GM18502 (cell line): ENCODE measurements around the gene CDKN2B-AS1.

Source experiments
- ATAC-seq: cut with Tn5 transposase; IDR thresholded peaks from one replicate; pipeline ENCODE4 v1.9.1; 2021; ENCODE audit warnings: mild to moderate bottlenecking; ENCODE audit not compliant: unreplicated experiment, poor library complexity

The CDKN2B-AS1 gene

DNA sequence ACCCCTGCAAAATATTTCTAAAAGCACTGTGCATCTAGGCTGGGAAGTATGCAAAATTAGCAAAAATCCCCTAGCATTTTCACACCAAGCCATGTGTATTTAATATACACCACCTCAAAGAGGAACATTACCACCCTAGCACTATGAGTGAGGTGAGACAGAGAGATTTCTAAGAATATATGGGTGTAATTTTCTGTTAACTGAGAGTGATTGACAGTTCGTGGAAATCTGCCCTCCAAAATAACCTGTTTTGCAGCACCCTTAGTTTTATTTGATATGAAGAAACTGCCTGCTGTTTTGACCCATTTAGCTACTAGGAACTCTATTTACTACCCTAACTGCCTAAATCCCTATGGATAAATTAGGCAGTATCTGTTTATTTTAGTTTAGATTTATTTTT, 78.8 kb downstream of the CDKN2B-AS1 start:
- no peak for ATAC-seq

GRCh38 chr9:22078081-22078480, 83.5 kb downstream of the CDKN2B-AS1 start:
- no peak for ATAC-seq

- ATAC-seq: peak; percentile 87
Measured at GRCh38 chr9:22079873-22080341, 85.3 kb downstream of the CDKN2B-AS1 start.

GRCh38 chr9:22084336-22085035, 89.9 kb downstream of the CDKN2B-AS1 start:
- no peak for ATAC-seq

- ATAC-seq: no peak
Measured at GRCh38 chr9:22088053-22088716, 93.6 kb downstream of the CDKN2B-AS1 start.

DNA sequence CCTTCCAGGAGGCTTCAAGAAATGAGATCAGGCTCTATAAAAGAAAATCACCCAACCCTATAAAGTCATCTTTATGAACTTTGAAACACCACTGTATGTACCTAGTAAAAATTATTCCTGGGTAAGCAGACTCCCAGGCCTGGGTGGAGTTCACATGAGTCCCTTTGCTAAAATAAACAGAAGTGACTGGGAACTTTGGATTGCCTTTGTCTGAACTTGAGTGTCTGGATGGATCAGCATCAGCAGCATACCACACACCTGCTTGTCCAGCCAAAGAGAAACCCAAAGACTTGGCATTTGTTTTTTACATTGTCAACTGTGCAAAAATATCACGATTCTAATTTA, 94.1 kb downstream of the CDKN2B-AS1 start:
- ATAC-seq: no peak

GRCh38 chr9:22097707-22098106, 103.1 kb downstream of the CDKN2B-AS1 start:
- no peak for ATAC-seq

DNA sequence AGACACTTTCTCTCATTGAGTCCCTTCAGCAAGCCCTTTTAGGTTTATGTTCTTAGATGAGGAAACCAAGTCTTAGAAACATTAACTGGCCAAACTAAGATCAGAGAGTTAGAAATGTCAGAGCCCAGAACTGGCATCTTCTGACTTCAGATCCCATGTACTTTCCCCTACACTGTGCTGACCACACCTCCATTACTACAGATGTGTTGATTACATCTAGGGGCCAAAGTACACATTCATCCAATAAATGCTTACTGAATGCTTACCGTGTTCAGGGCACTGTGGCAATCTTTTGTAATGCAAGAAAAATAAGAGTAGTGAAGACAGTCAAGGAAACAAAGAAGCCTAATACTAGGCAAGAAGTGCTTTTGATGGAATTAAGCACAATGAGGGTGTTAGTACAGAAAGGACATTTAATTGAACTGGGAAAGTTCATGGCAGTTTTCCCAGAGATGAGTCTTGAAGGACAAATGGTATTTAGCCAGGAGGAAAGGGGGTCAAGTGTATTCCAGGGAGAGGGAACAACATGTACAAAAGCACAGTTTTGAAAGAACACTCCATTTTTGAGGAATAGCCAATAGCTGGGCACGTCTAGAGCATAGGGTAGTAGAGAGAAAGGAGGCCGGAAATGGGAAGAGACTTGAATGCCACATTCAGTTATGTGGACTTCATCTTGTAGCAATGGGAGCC, 104.2 kb downstream of the CDKN2B-AS1 start:
- ATAC-seq: no peak

DNA sequence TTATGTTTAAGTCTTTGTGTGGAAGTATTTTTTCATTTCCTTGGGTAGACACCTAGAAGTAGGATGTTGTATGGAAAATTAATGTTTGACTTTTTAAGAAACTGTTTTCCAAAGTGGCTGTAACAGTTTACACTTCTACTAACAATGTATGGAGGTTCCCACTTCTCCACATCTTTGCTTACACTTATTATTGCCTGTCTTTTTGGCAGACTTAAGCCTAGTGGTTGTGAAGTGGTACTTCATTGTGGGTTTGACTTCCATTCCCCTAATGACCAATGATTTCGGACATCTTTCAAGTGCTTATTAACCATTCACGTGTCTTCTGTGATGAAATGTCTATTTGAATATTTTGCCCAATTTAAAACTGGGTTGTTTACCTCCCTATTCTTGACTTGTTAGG, 106.0 kb downstream of the CDKN2B-AS1 start:
- no peak for ATAC-seq

DNA sequence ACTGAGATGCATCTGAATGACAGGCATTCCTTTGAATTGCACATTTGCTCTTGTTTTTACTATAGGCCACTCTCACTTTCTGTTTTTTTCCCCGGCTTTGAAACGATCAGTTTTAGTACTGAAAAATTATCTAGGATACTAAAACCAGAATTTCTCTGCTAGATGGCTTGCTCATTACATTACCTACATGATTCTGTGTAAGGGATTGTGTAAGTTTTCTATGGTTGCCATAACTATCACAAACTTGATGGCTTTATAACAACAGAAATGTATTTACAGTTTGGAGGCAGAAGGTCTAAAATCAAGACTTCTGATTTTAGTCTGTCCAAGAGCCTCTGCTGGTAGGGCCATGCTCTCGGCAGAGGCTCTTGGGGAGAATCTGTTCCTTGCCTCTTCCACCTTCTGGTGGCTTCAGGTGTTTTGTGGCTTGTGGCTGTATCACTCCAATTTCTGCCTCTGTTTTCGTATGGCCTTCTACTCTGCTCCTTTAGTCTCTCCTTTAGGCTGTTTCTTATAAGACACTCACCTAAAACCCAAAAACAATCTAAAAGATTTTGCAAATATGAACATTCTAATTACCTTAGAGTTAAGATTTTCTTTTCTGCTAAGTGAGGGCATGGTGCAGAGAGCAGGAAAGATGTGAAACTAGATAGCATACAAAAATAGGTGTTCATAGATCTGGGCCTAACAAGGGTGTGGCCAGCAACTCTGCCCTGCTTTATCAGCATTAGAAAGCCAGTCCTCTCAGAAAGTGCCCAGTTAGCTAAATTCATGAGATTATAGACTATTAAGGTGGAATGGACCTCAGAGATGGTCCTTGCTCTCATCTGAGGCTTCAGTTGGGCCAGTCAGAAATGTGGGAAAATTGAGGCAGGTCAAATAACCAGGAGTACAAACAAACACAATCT, 107.8 kb downstream of the CDKN2B-AS1 start:
- ATAC-seq: no peak

DNA sequence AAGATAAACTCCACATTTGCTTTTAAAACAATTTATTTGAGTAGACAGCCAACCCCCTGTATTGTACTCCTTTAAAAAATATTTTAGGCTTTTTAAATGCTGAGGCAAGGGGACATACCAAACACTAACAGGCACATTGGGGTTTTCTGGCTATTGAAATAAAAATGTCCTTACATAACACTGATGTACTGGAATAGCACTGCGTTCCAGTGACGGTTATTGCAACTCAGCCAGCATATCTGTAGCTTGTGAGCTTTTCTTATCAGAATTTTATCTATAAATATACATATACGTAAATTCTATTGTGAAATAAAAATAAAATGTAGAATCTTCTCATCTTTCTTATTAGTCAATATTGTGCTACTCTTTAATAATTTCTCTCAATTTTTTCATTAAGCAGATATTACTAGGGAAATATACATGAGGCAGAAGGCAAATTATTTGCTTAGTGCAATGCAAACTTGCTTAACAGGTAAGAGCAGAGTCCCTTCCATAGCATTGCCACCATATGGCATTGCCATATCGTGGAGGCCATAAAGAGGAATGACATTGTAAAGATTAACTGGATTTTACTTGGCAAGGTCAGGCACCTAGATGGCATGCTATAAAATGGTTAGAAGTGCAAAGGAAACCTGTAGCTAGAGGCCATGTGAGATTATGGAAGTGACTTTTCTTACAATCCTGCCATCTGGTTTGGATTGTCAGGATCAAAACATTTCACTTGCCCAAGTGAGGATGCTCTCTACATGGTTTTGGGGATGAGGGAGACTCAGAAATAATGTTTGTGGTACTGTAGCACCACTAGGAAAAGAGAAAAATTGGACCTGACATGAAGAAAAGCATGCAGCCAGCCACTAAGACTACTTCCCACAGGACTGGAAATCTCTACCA, 109.3 kb downstream of the CDKN2B-AS1 start:
- no peak for ATAC-seq

GRCh38 chr9:22105005-22105722, 110.6 kb downstream of the CDKN2B-AS1 start:
- peak; percentile 99 for ATAC-seq

DNA sequence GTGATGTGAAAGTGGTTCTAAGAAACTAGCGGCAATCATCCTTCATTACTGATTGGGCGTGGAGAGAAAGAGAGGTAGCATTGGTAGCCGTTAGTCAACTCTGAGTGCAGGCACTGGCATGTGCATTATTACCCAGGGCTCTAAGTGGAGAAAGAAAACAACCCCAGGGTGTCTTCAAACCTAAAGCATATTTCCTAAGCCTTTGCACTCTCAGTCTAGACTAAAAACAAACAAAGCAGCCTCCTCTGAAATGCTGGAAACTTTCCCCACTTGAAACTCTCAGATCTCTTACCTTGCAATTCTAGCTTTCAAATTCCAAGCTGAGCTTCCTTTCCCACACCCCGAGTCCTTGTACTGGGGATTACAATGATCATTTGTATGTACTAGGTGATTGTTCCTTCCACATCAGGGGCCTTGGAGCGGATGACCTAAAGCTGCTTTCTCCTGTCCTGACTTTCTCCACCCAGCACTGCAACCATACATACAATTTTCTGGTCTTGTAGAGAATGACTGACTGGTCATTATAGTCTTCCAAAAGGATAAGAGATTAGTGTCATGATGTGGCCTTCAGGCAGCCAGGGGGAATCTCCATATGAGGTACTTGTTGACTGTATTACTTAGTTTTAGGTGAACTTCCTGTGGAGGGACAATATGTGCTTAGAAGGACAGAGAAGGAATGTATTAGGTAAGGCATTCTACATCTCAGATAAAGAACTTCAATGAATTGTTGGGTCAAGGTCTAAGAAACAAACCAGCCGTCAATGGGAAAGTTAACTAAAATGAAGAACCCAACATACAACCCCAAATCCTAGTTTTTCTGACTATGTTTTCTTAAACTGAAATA, 112.8 kb downstream of the CDKN2B-AS1 start:
- ATAC-seq: no peak

DNA sequence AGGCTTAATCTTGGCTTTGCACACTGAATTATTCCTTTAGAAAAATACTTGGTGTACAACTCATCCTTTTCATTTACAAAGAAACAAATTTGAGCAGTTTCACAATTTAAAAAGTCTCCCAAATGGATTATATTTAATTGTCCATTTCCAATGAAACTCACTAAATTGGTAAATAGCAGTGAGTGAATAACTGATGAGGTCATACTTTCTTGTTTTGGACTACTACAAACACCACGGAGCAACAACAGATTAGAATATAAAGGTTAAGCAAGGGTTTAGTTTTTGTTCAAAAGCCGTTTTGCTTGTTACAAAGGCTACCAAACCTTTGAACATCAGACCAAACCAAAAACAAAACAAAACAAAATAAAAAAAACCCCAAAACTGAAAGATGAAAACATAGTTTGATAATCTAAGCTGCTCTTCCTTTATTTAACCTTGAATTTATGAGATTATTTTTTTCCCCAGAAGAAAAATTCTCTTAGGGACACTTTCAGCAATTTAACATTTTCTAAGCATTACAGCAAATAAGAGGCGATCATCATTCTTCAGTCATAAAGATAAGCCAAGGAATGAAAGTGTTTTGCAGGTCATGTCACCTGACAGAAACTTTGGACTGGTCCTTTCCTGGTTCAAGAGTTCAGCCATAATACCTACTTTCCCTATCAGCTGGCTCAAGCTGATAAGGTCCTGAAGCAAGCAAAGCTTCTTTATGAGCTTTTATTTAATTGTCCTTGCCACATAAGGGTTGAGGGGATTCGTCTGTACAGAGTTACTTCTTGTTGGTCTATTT, 114.2 kb downstream of the CDKN2B-AS1 start:
- ATAC-seq: no peak

DNA sequence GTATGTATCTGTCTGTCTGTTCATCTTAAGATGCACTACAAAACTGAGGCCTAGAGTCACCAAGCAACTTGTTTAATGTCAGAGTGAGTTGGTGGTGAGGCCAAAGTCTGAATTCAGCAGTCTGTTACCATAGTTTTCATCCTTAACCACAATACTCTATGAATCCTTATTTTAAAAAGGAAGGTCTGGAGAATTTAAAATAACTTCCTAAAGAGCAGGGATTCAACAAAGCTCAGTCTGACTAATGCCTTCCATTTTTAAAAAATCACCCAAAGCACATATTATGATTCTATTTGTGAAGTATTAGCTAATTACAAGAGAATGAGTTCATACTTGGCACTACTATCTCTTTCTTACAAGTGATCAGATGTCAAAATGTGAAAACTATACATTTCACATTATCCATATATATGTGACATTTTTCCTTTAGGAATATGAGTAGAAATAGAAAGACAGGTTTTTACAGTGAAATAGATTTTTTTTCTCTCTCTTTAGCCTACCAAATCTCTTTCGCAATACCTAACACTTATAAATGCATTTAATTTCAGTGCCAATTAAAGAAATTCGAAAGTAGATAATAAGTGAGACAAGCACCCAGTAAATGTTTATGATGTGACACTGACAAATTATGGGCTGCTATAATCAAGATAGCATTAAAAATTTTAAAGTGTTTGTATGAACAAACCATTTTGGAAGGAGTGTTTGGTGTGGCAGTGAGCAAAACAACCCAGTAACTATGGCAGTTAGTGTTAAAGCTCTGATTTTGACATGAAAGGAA, 116.8 kb downstream of the CDKN2B-AS1 start:
- no peak for ATAC-seq

- no peak for ATAC-seq
Measured at GRCh38 chr9:22111954-22112247, 117.3 kb downstream of the CDKN2B-AS1 start.
